Small intestine (tissue), 7 donors: ENCODE results near the gene KRTAP9-4. TPM values are rescaled to one million over a fixed set of nuclear protein-coding genes. Genes with fewer than 3 reads are reported as not detected.
"Not testable (repeated sequence)": the region's sequence is repeated elsewhere in the genome, so short reads cannot be mapped to it uniquely, and the experiment has no call there.

Experiments
- DNase-seq, 2 donors: peaks; one replicate each; pipeline versions ENCODE4 v3.0.0 to v3.0.0-alpha.2; 2013
- FAIRE-seq: peaks from 2 replicates; lab custom pipeline; 2012; peaks lifted over from hg19 to GRCh38; lab: Jason Lieb, UNC
- H3K27ac ChIP-seq, 3 donors: one replicate each; pipeline ENCODE4 v1.5.1; 2013; ENCODE audit warnings: low read length in 2 of 3, mild to moderate bottlenecking in 2 of 3, control low read depth in 1 of 3, inconsistent platforms in 1 of 3, low read depth in 1 of 3, moderate library complexity in 1 of 3
- H3K27me3 ChIP-seq, 3 donors: one replicate each; pipeline ENCODE4 v1.6.1; 2013; ENCODE audit warnings: low read length in 3 of 3, inconsistent platforms in 1 of 3; ENCODE audit not compliant: control insufficient read depth in 3 of 3, insufficient read depth in 3 of 3
- H3K36me3 ChIP-seq, 3 donors: one replicate each; pipeline ENCODE4 v1.6.1; 2013; ENCODE audit warnings: low read length in 3 of 3, inconsistent platforms in 1 of 3, low read depth in 1 of 3, mild to moderate bottlenecking in 1 of 3, moderate library complexity in 1 of 3; ENCODE audit not compliant: control insufficient read depth in 3 of 3, insufficient read depth in 2 of 3
- H3K4me1 ChIP-seq, 3 donors: one replicate each; pipeline ENCODE4 v1.6.1; 2013; ENCODE audit warnings: low read length in 2 of 3, inconsistent platforms in 1 of 3, low read depth in 1 of 3, mild to moderate bottlenecking in 1 of 3, moderate library complexity in 1 of 3; ENCODE audit not compliant: control insufficient read depth in 3 of 3, insufficient read depth in 2 of 3
- H3K4me3 ChIP-seq, 3 donors: one replicate each; pipeline ENCODE4 v1.5.1; 2013; ENCODE audit warnings: low read length in 3 of 3, control low read depth in 1 of 3, inconsistent platforms in 1 of 3, low read depth in 1 of 3, mild to moderate bottlenecking in 1 of 3, moderate library complexity in 1 of 3
- H3K9me3 ChIP-seq, 2 donors: one replicate each; pipeline ENCODE4 v1.6.1; 2013; ENCODE audit warnings: low read depth in 1 of 2, low read length in 1 of 2; ENCODE audit not compliant: control insufficient read depth in 2 of 2, insufficient read depth in 1 of 2
- WGBS, 3 donors: extraction: QIAGEN DNeasy Blood & Tissue Kit; methylation state at CpG; one replicate each; pipeline ENCODE4 v1.1.7; 2013; 5-methylcytosine and 5-hydroxymethylcytosine counted together
- polyA plus RNA-seq, 4 donors: library from polyadenylated mRNA; stranded (reverse) in 3 of 4; unstranded in 1 of 4; fragments of 200-250 nt in 3 of 4; fragments of 120-200 nt in 1 of 4; gene quantifications; one replicate each; pipeline versions ENCODE4 v1.2.1 to v1.2.3, GENCODE V29; 2013
- donor health status: healthy with polysubstance abuse.
- donor health status: control.
- donor health status: control.
- donor health status: Bipolar disorder and iron deficiency.
- donor health status: healthy.

The KRTAP9-4 gene
- polyA plus RNA-seq, 4 donors = not detected

DNA sequence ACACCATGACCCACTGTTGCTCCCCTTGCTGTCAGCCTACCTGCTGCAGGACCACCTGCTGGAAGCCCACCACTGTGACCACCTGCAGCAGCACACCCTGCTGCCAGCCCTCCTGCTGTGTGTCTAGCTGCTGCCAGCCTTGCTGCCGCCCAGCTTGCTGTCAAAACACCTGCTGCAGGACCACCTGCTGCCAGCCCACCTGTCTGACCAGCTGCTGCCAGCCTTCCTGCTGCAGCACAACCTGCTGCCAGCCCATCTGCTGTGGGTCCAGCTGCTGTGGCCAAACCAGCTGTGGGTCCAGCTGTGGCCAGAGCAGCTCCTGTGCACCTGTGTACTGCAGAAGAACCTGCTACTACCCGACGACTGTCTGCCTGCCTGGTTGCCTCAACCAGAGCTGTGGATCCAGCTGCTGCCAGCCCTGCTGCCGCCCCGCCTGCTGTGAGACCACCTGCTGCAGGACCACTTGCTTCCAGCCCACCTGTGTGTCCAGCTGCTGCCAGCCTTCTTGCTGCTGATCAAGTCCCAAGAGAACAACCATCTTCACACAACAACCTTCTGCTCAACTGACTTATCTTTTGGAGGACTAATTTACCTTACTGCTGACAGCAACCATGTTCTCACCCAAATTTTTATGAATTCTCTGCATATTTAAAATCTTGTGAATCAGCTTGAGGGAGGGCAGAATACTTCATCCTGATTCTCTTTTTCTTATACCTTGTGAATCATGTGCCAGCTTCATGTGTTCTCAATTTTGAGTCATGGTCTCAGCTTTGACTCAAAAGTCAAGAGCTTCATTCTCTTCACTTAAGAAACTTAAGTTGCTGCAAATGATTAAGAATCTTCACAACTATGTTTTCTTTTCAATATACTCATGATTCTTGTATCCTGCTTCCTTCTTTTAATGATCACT, 6.1 kb downstream of the KRTAP9-4 start, which contains the start of gene KRTAP9-9:
Gene KRTAP9-9 (plus strand): TSS at position 4 of the 910 bp plus-strand sequence.
- not testable (repeated sequence) for H3K27ac ChIP-seq, H3K4me1 ChIP-seq, H3K36me3 ChIP-seq, FAIRE-seq, H3K27me3 ChIP-seq, H3K4me3 ChIP-seq, H3K9me3 ChIP-seq, DNase-seq
- WGBS, 3 donors = 49 to 75% (median 59%) methylated on average over 5 of the region's 5 CpGs

DNA sequence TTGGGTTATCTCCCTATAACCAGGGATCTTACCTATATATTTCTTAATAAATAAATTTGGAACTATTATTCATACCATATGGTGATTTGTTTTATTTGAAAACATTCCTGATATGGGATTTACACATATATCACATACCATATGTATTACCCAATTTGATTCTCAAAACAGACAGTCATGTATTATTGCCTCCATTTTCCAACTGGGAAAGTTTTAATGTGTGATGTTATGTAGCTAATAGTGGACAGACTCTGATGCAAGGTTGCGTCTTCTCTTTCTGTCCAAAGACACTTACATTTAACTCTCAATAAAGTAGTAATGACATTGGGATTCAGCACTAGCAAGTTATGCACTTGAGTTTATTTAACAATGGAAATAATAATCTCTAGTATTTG, 6.8 kb downstream of the KRTAP9-4 start:
- DNase-seq = no peak
- Histone ChIP-seq H3K4me3 (no peak overlapping the region), H3K27me3 (peaks cover 0 to 4% (median 0%) of the 10 kb centered on the region in 3 donors), H3K27ac (no peak overlapping the region), H3K4me1 (no peaks in the 10 kb centered on the region), H3K9me3 (no peaks in the 10 kb centered on the region), H3K36me3 (no peaks in the 10 kb centered on the region)
- no peak for FAIRE-seq
- 75 to 91% (median 83%) methylated on average over 1 of the region's 1 CpG for WGBS, 3 donors

DNA sequence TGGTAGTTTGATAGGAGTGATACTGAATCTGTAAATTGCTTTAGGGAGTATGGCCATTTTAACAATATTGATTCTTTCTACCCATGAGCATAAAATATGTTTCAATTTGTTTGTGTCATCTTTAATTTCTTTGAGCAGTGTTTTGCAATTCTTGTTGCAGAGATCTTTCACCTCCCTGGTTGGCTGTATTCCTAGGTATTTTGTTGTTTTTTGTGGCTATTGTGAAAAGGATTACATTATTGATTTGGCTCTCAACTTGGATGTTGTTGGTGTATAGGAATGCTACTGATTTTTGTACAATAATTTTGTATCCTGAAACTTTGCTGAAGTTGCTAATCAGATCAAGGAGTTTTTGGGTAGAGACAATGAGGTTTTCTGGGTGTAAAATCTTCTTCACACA, 8.9 kb downstream of the KRTAP9-4 start:
- H3K4me3 ChIP-seq = no peak overlapping the region
- H3K4me1 ChIP-seq = no peaks in the 10 kb centered on the region
- DNase-seq (no peak), FAIRE-seq (no peak)
- H3K36me3 ChIP-seq = no peaks in the 10 kb centered on the region
- H3K27ac ChIP-seq = no peak overlapping the region
- H3K27me3 ChIP-seq = peaks cover 0 to 3% (median 0%) of the 10 kb centered on the region in 3 donors
- H3K9me3 ChIP-seq = no peaks in the 10 kb centered on the region

DNA sequence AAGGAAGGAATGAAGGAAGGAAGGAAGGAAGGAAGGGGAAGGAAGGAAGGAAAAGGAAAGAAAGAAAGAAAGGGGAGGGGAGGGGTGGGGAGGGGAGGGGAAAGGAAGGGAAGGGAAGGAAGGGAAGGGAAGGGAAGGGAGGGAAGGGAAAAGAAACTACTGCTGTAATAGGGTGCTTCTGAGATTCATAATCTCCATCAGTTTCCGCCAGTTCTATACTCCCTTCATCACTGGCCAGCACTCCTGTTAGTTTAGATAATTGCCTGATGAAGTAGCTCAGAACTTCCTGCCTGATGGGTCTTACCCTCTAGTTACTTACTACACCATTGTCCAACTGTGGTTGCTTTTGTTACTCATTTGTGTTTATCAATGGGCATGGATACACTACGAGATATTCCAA, 13.7 kb downstream of the KRTAP9-4 start:
- no peak overlapping the region for H3K4me3 ChIP-seq
- H3K27ac ChIP-seq = no peak overlapping the region
- DNase-seq (no peak), FAIRE-seq (no peak)
- H3K9me3 ChIP-seq = no peaks in the 10 kb centered on the region
- no peaks in the 10 kb centered on the region for H3K36me3 ChIP-seq
- H3K27me3 ChIP-seq = peaks cover 0 to 5% (median 0%) of the 10 kb centered on the region in 3 donors
- 69 to 81% (median 75%) methylated on average over 2 of the region's 2 CpGs for WGBS, 3 donors
- H3K4me1 ChIP-seq = no peaks in the 10 kb centered on the region

DNA sequence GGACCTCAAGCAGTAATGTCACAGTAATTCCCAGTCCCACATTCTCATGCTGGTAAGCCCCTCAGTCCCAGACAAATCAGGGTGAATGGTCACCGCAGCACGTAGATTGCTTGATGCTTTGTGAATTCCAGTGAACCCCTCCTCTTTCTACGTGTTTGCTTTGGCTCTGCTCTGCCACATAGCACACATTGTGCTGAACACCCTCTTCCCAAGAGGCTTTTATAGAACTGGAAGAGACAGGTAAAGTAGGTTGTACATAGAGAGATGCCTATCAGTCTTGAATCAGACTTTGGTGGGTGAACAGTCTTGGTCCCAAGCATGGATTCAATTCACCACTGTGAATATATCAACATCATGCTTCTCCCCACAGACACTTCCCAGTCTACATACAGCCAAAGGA, 15.1 kb downstream of the KRTAP9-4 start:
- DNase-seq (no peak), FAIRE-seq (no peak)
- H3K27ac ChIP-seq = no peak overlapping the region
- H3K9me3 ChIP-seq = no peaks in the 10 kb centered on the region
- H3K4me3 ChIP-seq = no peak overlapping the region
- H3K4me1 ChIP-seq = no peaks in the 10 kb centered on the region
- H3K27me3 ChIP-seq = peaks cover 0 to 5% (median 0%) of the 10 kb centered on the region in 3 donors
- WGBS, 3 donors = 53 to 70% (median 56%) methylated on average over 3 of the region's 3 CpGs
- H3K36me3 ChIP-seq = no peaks in the 10 kb centered on the region

DNA sequence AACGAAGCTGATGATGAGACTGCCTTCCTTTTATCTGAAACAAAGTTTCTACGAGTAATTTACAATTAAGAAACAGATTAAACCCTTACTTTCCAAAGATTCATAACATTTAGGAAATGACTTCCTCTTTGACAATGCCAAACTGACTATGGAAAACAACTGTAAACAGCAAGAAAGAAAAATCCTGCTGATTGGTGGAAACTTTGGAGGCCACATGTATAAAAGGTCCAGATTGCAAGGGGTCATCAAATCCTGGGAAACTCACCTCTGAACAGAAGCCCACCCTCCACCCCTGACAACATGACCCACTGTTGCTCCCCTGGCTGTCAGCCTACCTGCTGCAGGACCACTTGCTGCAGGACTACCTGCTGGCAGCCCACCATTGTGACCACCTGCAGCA, 15.6 kb downstream of the KRTAP9-4 start, which contains the start of gene KRTAP9-6:
Gene KRTAP9-6 (plus strand): TSS at position 301 of the 400 bp plus-strand sequence. CDS start 0 bp downstream, at position 301.
- H3K4me1 ChIP-seq = no peaks in the 10 kb centered on the region
- H3K36me3 ChIP-seq = no peaks in the 10 kb centered on the region
- 42 to 51% (median 49%) methylated on average over 2 of the region's 2 CpGs for WGBS, 3 donors
- DNase-seq (no peak), FAIRE-seq (no peak)
- peaks cover 0 to 5% (median 0%) of the 10 kb centered on the region in 3 donors for H3K27me3 ChIP-seq
- no peak within 1 kb of the TSS for H3K27ac ChIP-seq
- no peaks in the 10 kb centered on the region for H3K9me3 ChIP-seq
- H3K4me3 ChIP-seq = no peak within 1 kb of the TSS

DNA sequence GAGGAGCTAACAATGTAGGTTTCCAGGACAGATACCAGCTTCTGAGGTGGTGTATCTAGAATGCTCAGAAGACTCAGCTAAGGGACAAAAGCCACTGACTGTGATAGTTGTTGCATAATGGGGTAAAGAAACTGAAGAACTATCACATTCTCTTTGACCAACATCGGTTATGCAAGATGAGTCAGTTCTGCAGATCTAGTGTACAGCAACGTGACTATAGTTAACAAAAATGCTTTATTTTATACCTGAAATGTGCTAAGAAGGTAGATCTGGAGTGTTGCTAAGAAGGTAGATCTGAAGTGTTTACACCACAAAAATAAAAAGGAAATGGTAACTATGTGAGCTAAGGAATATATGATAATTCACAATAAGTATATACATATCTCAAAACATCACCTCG, 18.2 kb downstream of the KRTAP9-4 start:
- DNase-seq (no peak), FAIRE-seq (no peak)
- Histone ChIP-seq H3K27me3 (peaks cover 0 to 5% (median 0%) of the 10 kb centered on the region in 3 donors), H3K4me3 (no peak overlapping the region), H3K4me1 (no peaks in the 10 kb centered on the region), H3K9me3 (no peaks in the 10 kb centered on the region), H3K36me3 (no peaks in the 10 kb centered on the region), H3K27ac (no peak overlapping the region)
- WGBS, 3 donors = 71 to 80% methylated on average over 3 of the region's 3 CpGs; no CpG with 5 or more reads in 1 of the 3 donors

DNA sequence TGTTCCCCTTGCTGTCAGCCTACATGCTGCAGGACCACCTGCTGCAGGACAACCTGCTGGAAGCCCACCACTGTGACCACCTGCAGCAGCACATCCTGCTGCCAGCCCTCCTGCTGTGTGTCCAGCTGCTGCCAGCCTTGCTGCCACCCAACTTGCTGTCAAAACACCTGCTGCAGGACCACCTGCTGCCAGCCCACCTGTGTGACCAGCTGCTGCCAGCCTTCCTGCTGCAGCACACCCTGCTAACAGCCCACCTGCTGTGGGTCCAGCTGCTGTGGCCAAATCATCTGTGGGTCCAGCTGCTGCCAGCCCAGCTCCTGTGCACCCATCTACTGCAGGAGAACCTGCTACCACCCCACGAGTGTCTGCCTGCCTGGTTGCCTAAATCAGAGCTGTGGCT, 21.8 kb downstream of the KRTAP9-4 start:
- H3K9me3 ChIP-seq, DNase-seq, H3K27me3 ChIP-seq, H3K27ac ChIP-seq, H3K4me3 ChIP-seq, H3K36me3 ChIP-seq, FAIRE-seq, H3K4me1 ChIP-seq: not testable (repeated sequence)
- 38 to 39% methylated on average over 1 of the region's 1 CpG; no CpG with 5 or more reads in 1 of the 3 donors for WGBS, 3 donors
